NCI-H345 treated with DMSO at 0.1 percent for 48 hours (cell line): Measurements from ENCODE around the gene GON7.
"Not testable (repeated sequence)": the region's sequence is repeated elsewhere in the genome, so short reads cannot be mapped to it uniquely, and the experiment has no call there.

Experiments
- DNase-seq: peaks from one replicate; lab custom pipeline; 2025; ENCODE audit not compliant: unreplicated experiment; lab: John Stamatoyannopoulos, UW

The GON7 gene, protein sequence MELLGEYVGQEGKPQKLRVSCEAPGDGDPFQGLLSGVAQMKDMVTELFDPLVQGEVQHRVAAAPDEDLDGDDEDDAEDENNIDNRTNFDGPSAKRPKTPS

DNA sequence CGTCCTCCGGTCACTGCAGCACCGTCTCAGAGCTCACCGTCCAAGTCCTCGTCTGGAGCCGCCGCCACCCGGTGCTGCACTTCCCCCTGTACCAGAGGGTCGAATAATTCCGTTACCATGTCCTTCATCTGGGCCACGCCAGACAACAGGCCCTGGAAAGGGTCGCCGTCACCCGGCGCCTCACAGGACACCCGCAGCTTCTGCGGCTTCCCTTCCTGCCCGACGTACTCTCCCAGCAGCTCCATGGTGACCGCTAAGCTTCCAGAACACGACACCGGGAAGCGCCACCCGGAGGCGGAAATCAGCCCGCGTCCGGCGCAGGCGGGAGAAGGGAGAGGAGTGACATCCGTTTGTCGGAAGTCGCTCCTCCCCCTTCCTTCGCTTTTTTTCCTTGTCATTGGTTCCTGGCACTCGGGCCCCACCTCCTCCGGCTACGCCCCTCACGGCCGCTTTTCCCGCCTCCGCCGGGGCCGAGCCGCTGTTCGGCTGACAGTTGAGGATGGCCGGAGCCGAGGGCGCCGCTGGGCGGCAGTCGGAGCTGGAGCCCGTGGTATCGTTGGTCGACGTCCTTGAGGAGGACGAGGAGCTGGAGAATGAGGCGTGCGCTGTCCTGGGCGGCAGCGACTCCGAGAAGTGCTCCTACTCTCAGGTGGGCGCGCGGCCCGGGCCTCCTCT is at the start of gene GON7, which contains the start of gene UBR7:
GON7 (minus strand) TSS at position 273 of the 675 bp plus-strand sequence; CDS start at position 245, 28 bp downstream.
UBR7 (plus strand) TSS at position 464 of the 675 bp plus-strand sequence; CDS start at position 500, 36 bp downstream.
- DNase-seq: peak; percentile 100

DNA sequence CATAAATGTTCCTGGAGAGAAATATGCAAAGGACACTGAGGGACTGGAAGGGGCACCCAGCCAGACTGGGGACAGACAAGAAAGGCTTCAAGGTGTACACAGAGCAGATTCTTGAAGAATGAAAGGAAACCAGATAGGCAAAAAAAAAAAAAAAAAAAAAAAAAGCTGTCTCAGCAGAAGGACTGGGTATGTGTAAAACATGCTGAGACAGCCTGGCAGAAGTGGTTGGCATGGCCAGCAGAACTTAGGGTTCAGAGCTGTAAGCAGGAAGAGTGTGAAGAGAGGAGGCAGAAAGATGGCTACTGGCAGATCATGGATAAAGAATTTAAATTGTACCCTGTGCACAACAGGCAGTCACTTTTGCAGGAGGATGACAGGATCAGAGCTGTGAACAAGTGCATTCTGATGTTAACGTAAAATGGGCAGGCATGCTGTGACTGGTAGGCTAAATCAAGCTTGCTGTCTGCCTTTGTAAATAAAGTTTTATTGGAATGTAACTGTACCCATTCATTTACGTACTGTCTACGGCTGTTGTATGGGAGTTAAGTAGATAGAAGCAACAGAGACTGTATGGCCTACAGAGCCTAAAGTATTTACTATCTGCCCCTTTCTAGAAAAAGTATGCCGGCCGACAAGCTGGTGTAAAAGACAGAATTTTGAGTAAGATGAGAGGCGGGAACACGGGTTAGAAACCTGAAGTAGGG is 42.4 kb upstream of the GON7 start:
- no peak for DNase-seq

DNA sequence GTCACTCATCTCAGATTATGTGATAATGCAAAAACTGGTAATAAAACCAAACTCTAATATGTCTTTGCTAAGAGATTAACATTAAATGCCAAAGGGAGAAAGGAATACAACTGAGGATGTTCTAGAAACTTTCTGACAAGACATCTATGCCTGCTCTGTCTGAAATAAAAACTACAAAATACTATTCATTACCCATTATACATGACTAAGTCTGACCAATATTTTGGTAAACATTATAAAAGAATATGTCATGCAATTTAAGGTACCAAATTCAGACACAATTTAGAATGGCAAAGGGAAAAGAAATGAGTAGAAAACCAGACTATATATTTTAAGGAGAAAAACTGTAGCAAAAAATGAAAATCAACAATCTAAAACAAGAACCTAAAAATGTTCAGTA is 39.7 kb upstream of the GON7 start:
- DNase-seq: no peak

DNA sequence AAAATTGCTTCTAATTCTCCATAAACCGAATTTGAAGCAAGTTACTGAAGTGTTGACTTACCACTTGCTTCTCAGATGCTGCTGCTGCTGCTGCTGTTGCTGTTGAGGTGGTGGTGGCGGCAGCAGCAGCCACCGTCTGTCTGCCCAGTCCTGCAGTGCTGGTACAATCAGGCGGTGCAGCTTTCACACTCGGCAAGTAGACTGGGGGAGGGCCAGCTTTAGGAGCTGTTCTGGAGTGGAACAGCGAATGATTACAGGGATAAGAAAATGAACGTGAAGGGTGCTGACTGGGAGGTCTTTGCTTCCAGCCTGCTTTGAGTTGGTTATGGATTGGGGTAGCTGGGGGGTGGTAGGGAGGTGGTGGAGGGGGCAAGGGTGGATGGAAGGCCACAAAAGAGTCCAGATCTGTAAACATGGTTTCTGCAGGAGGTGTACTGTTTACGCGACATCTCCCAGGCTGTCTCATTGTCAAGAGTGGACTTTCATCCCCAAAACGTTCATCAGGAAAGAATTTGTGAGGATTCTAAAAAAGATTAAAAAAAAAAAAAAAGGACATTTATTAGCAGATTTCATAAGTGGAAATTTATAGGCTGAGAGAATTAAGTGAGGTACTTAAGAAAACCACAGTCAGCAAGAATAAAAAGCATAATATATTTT is 39.0 kb upstream of the GON7 start:
- DNase-seq: no peak

DNA sequence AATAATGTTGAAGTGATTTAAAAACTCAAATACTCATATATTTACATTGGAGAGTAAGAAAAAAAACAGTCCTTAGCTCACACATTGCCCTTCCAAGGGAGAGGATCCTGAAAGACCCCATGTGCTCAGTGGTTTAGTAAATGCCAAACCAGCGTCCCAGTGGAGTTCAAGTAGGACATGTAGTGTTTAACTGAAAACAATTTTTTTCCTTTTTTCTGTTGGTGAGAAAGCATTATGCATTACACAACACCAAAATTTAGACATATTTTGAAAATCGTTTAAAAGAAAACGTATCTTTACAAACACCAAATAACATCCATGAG is 33.8 kb upstream of the GON7 start:
- no peak for DNase-seq

DNA sequence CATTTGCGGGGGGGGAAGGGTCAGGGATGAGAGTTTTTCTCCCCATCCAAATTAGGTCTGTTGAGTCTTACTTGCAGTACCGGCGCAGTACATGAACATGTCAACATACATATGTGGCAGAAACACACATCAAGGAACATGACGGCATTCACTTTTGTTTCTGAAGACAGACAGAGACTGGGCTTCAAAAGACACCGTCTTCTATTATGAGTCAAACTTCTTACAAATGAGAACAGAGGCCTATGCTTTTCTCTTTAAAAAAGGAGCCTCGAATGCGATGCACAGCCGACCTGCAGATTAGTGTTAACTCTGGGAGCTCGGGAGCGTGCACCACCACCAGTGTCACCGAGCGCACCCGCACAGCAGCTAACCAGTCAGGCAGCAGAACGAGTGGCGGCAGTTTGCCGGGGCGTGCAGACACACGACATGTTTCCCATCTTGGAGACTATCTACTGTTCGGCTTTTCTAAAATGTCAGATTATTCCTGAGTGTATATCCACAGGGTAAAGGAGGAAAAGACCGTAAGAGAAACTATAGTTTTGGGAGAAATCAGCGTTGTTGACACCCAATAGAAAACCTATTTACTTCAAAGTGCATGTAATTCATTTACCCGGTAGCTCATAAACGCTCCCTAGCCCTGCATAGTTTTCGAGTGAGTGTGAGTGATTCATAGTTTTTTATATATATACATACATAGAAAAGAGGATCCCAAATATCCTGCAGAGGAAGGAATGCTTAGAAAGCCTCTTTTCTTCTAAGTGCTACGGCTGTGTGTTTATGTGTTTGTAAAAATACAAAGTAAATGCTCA is 33.2 kb upstream of the GON7 start:
- no peak for DNase-seq

DNA sequence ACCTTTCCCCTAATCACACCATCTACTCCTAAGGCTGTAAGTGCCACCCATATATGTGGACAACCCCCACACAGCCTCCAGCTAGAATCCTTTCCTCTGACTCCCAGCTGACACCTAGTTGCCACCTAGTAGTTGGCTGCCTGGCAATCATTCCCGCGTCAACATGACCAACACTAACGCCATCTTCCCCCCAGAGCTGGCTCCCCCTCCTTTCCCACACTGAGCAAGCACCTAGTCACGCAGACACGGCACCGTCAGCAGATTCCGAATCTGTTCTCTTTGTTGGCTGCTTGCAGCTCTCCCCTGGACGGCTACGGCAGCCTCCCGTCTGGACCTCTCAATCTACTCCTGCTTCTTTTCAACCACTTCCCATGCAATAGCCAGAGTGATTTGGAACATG is 27.9 kb upstream of the GON7 start:
- no peak for DNase-seq

DNA sequence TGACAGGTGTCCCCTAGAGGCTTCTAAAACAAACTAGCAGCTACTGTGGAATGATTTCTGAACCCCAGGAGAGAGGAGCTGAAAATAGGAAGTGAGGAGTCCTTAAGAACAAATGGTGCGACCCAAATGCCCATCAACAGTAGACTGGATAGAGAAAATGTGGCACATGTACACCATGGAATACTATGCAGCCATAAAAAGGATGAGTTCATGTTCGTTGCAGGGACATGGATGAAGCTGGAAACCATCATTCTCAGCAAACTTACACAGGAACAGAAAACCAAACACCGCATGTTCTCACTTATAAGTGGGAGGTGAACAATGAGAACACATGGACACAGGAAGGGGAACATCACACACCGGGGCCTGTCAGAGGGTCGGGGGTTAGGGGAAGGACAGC is 26.2 kb upstream of the GON7 start:
- not testable (repeated sequence) for DNase-seq

DNA sequence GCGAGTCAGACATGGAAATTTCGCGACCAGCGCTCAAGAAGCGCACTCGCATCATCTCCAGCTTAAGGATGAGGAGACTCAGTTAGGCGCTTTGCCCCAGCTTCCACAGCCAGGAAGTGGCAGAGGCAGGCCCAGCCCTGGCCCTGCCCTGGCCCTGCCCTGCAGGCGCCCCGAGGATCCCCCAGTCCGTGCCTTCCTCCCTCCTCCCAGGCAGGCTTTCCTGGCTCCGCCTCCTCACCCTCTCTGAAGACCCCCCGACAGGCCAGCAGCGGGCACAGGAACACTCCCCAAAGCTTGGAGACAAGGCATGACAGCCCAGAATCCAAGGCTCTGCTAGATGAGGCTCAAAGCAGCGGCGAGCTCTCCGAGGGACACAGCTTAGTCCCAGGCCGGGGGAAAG is 25.3 kb upstream of the GON7 start:
- DNase-seq: no peak

DNA sequence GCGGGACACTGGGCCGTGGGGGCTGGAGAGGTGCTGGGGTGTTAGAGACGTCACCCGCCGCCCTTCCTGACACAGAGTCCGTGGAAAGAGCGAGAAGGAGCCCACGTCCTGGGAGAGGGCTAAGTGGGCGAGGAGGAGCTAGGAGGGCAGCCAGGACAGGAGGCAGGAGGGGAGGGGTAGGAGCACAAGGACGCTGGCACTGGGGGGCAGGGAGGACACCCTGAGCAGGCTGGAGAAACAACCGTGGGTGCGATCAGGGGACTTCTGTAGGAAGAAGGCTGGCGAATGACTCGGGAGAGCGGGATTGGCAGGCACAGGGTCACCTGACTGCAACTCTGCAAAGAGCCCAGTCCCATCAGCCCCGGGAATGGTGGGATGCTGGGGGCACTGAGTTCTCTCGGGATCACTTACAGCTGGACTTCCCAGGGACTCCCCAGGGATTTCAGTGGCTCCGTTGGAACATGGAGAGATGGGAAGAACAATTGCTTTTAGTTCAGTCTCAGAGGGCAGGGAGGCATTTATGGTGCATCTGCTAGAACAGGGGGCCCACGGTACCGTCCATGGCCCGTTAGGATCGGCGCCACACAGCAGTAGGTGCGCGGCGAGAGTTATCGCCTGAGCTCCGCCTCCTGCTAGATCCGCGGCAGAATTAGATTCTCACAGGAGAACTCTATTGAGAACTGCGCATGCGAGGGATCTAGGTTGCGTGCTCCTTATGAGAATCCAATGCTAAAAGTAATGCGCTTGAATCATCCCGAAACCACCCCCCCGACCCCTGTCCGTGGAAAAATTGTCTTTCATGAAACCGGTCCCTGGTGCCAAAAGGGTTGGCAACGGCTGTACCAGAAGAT is 24.5 kb upstream of the GON7 start:
- DNase-seq: peak; percentile 77

DNA sequence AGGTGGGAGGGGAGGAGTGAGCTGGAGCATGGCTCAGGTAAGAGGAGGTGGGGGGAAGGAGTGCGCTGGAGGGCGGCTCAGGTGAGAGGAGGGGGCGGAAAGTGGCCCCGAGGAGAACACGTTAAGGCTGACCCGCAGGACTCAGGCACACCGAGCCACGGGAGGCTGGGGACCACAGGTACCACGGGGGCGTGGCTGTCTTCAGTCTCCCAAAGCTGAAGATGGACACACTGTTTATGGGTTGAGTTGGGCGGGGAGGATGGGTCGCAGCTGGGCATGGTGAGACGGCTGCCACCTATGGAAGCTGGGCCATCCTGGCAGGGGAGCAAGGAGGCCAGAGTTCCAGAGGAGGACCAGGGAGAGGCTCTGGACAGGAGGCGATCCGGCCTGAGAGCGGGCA is 23.7 kb upstream of the GON7 start:
- DNase-seq: no peak

DNA sequence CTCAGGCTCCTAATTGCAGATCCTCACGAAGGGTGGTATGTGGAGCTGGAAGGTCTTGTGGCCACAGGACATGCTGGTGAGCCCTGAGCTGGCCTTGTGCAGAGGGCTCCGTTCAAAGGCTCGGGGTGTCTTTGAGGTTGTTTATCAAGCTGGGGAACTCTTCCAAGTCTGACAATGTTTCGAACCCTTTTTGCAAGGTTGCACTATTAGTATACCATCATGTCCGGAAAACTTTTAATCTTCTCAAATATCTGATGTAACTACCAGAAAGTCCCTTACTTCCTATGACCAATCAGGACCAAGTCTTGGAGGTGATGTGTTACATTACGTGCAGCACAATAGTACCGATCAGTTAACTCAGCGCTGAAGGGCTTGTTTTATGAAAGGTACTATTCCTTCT is 21.7 kb upstream of the GON7 start:
- no peak for DNase-seq

DNA sequence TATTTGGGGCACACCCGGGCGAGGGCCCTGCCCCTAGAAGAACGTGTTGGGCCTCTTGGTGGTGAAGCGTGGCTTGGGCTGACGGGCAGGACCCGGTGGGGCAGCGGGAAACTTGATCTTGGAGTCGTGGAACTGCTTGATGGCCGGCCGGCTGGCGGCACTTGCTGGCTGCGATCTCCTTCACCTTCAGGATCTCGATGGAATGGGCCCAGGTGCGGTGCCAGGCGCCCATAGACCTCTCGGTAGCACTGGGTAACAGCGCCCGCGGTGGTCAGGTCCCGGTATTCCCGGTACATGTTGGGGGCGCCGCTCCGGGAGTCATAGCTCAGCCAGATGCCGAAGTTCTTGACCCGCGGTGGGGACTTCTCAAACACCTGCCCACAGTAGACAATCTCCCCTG is 16.7 kb upstream of the GON7 start:
- DNase-seq: no peak

DNA sequence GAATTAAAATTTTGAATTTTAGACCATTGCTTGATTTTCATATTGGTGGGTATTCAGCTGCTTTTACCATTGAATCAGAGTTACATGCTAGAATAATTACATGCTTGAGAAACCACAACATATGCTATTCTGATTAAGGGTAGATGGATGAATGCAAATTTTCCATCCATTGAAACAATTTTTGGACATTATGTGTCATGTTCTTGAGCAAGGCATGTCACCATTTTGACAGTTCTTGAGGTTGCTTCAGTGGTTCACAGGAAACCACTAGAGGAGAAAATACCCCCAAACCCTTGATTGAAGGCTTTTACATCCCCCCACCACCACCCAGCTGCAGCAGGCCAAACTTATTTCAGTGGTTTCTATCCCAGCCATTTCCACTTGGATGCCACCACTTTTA is 13.6 kb upstream of the GON7 start:
- DNase-seq: no peak

DNA sequence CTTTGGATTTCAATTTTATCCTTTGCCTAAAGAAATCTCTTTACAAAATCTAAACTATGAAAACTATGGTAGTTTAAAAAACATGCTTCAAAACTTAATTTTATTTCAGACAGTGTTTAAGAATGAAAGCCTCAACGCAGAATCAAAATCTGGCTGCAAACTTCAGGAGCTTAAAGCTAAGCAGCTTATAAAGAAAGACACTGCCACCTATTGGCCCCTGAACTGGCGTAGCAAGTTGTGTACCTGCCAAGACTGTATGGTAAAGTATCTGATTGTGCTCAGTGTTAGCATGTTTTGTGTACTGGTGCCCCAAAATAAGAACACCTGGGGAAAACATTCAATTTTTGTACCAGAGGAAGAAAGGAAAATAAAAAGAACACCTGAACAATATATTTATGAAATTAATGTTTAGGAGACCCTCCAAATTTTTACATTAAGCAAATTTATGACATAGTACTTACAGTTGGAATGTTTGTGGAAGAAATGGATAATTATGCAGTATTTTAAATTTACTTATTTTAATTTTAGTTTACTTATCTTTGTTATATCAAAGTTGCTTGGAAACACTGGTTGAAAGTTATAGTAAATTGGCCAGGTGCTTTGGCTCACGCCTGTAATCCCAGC is 12.3 kb upstream of the GON7 start:
- DNase-seq: peak; percentile 25

DNA sequence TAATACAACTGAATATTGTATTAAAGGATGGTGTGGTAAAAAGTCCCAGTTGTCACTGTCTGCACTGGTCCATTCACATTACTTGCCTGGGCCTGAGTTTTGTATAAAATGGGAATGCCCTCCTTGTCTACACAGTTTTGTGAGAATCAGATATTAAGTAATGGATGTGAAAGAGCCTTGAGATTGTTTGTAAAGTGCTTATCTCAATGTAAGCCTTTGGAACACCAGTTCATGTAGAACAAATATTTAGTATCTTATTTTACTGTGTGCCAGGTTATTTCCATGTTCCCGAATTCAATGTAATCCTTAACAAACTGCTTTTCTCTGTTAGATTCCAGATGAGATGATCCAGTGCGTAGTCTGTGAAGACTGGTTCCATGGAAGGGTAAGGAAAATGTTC is 7.7 kb upstream of the GON7 start:
- DNase-seq: no peak

DNA sequence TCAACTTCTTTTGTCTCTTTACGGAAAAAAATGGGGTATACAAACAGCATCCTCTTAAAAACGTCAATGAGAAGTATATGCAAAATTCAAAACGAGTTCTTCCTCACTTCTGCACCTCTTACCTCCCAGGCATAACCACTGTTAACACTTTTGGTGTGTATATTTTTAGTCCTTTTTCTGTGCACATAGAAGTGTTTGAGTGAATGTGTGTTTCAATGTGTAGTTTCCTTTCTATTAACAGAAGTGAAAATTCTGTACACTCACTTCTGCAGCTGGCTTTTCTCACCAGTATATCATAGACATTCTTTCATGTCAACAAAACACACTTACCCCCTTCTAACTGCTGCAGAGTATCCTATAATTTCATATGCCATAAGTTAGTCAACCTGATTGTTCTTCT is 5.6 kb upstream of the GON7 start:
- DNase-seq: no peak

DNA sequence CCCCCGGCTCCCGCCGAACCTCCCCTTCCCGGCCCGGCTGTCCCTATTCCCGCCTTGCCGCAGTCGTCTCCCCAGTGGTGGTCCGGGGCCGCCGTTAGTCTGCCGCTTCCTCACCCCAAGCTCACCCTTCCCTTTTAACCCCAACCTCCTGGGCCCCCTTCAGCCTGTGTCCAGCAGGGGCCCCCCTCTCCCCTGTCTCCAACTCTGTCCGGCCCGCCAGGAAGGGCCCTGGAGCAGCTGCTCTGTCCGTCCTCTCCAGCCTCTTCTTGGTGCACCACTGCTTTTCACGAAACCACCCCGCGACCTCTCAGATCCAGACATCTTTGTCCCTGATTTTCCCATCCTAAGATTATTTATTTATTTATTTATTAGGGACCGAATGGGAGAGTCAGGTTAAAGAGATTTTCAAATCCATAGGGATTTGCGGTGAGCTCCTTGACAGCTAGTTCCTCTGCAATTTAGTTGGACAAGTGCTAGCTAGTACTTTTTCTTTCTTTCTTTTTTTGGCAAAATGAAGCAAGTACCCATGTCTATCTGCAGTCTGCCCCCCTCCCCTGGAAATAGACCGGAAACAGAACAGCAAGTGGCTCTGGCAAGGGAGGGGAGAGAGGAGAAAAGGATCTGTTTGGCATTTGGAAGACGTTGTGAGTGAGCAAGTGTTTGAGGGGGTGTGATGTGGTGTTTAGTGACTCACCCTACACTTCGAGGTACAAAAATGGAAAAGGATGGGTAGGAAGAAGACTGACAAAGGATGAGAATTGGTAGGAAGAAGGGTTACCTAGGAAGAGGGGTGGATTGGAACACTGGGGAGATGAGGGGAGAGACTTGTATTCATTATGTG is 823 bp upstream of the GON7 start:
- DNase-seq: no peak

DNA sequence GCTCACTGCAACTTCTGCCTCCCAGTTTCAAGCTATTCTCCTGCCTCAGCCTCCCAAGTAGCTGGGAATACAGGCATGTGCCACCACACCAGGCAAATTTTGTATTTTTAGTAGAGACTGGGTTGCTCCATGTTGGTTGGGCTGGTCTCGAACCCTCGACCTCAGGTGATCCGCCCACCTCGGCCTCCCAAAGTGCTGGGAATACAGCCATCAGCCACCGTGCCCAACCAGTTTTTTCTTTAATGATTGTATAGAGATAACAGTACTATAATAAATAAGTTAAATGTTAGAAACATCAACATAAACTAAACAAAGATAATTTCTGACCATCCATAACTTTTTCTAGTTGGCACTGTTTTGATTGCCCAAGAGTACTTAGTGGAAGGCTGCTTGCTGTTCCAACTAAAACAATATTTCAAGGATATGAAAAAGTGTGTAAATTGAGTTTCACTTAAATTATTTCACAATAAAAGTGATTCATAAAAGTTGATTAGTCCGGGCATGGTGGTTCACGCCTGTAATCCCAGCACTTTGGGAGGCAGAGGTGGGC is 5.6 kb downstream of the GON7 start:
- no peak for DNase-seq
